Activated CD4-positive, alpha-beta T cell treated with anti-CD3 and anti-CD28 coated beads, Interleukin-2, amount 50 U/mL, for 1 hour (primary cell): ENCODE results near the gene SSR4.

Experiments used
- DNase-seq: peaks from one replicate; pipeline ENCODE4 v3.0.0-alpha.2; 2020

SSR4 gene

DNA sequence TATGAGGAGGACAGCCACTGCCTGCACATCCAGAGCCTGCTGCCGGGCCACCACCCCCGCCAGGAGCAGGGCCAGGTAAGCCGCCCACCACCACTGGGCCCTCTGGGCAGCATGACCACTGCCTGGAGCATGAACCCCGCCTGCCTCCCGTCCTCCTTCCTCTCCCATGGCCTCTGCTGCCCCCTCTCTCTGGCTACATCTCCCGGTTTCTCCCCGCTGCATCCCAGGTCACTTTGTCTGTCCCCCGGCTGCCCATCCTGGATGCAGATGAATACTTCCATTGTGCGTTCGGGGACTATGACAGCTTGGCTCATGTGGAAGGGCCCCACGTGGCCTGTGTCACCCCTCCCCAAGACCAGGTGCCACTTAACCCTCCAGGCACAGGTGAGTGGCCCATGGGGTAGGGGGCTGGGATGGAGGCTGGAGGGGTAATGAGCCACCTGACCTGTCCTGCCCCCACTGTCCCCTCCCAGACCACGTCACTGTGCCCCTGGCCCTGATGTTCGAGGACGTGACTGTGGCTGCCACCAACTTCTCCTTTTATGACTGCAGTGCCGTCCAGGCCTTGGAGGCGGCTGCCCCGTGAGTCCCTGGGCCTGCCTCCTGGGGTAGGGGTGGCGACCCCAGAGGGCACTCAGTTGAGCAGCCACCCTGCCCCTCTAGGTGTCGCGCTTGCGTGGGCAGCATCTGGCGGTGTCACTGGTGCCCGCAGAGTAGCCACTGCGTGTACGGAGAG, 24.4 kb upstream of the SSR4 start:
- no peak for DNase-seq

DNA sequence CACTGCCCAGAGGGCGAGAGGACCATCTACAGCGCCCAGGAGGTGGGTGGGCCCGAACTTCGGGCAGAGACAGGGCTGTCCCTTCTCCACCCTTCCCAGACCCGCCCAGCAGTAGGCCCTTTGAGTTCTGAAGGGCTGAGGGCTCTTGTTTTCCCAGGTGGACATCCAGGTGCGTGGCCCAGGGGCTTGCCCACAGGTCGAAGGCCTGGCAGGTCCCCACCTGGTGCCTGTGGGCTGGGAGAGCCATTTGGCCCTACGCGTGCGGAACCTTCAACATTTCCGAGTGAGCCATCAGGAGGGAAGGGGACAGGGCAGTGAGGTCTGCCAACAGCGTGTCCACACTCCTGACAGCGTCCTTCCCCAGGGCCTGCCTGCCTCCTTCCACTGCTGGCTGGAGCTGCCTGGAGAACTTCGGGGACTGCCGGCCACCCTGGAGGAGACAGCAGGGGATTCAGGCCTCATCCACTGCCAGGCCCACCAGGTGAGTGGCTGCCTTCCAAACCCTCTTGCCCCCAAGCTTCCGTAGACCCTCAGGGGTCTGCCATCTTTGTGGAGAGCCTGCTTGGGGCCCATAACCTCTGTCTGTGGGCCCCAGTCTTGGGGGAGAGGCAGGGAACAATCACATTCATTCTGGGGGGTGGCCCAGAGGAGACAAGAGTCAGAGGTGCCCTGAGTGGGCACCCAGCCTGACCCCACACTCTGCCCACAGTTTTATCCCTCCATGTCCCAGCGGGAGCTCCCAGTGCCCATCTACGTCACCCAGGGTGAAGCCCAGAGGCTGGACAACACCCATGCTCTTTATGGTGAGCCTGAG, 23.7 kb upstream of the SSR4 start:
- DNase-seq, result no peak

DNA sequence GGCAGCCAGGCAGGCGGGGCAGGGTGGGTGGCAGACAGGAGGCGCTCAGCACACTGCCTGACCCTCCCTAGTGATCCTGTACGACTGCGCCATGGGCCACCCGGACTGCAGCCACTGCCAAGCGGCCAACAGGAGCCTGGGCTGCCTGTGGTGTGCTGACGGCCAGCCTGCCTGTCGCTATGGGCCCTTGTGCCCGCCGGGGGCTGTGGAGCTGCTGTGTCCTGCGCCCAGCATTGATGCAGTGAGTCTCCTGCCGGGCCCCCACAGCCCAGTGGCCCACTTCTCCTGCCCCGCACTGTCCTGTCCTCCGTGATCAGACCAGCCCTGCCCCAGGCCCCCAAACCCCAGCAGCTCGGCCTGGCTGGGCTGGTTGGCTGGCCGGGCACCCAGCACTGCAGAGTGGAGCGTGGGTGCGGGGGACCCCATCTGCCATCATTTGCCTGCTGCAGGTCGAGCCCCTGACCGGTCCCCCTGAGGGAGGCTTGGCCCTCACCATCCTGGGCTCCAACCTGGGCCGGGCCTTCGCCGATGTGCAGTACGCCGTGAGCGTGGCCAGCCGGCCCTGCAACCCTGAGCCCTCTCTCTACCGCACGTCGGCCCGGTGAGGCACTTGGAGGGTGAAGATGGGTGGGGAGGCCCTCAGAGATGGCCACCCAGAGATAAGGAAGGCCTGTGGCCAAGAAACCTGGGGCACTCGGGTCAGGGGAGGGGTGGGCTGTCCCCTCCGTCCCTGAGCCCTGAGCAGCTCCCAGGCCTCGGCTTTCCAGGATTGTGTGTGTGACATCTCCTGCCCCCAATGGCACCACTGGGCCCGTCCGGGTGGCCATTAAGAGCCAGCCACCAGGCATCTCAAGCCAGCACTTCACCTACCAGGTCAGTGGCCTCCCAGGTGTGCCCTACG, 22.8 kb upstream of the SSR4 start:
- DNase-seq, result no peak

DNA sequence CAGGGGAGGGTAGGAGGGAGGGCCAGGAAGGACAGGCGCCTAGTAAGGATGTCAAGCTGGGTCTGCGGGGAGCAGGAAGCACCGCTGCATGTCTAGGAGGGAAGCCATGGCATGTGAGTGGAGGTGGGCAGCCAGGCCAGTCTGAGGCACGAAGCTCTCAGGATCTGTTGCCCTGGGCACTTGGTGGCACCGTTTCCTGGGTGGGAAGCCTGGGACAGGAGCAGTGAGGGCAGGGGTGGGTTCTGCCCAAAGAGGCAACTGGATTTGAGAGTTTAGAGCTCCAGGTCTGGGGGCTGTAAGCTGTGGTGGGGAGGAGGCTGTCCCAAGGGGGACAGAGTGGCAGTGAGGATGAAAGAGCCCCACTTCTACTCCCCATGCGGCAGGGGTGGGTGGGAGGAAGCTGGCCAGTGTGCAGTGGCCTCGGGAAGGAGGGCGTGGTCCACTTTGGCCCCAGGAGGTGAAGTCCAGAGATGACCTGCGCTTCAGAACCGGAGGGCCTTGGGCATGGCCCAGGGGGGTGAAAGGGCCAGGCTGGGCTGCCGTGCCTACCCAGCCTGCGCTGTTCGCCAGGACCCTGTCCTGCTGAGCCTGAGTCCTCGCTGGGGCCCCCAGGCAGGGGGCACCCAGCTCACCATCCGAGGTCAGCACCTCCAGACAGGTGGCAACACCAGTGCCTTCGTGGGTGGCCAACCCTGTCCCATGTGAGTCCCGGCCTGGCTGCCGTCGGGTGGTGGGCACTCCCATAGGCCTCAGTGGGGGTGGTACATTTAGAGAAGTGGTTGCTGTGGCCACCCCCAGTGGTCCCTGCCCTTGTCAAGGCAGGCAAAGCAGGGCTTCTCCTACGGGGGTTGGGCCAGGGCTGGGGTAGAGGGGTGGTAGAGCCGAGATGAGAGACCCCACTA, 21.9 kb upstream of the SSR4 start:
- DNase-seq, result no peak

DNA sequence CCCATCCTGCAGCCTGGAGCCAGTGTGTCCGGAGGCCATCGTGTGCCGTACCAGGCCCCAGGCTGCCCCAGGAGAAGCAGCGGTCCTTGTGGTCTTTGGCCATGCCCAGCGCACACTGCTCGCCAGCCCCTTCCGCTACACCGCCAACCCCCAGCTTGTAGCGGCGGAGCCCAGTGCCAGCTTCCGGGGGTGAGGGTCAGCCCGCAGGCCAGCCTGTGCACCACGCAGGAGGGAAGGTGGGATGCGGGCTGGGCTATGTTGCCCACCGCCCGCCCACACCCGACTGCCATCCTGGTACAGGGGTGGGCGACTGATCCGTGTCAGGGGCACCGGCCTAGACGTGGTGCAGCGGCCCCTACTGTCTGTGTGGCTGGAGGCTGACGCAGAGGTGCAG, 21.3 kb upstream of the SSR4 start:
- no peak for DNase-seq

DNA sequence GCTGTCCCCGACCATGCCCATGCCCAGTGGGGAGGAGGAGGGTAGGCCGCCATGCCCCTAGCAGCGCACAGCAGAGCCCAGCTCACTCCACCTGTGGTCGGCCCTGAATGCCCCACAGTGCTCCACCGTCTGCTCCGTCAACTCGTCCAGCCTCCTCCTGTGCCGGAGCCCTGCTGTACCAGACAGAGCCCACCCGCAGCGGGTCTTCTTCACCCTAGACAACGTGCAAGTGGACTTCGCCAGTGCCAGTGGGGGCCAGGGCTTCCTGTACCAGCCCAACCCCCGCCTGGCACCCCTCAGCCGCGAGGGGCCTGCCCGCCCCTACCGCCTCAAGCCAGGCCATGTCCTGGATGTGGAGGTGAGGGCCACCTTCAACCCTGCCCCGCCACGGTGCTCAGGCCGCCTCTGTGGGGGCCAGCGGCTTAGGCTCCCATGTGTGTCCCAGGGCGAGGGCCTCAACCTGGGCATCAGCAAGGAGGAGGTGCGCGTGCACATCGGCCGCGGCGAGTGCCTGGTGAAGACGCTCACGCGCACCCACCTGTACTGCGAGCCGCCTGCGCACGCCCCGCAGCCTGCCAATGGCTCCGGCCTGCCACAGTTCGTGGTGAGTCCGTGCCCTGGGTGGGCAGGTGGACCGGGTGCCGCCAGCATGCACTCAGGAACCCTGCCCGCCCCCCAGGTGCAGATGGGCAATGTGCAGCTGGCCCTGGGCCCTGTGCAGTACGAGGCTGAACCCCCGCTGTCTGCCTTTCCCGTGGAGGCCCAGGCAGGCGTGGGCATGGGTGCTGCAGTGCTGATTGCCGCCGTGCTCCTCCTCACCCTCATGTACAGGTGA, 20.5 kb upstream of the SSR4 start:
- DNase-seq, result no peak

DNA sequence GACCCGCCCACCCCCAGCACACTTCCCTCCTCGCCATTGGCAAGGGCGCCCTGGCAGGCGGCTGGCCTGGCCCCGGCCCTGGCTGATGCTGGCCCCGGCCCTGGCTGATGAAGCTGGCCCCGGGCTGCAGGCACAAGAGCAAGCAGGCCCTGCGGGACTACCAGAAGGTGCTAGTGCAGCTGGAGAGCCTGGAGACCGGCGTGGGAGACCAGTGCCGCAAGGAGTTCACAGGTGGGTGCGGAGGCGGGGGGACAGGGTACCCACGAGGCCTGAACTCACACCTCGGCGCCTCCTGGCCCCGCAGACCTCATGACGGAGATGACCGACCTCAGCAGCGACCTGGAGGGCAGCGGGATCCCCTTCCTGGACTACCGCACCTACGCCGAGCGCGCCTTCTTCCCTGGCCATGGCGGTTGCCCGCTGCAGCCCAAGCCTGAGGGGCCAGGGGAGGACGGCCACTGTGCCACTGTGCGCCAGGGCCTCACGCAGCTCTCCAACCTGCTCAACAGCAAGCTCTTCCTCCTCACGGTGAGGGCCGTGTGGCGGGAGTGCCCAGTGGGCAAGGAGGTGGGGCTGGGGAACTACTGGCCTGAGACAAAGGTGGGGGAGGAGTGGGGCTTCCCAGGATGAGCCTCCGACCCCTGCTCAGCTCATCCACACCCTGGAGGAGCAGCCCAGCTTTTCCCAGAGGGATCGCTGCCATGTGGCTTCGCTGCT, 19.7 kb upstream of the SSR4 start:
- DNase-seq, result no peak

DNA sequence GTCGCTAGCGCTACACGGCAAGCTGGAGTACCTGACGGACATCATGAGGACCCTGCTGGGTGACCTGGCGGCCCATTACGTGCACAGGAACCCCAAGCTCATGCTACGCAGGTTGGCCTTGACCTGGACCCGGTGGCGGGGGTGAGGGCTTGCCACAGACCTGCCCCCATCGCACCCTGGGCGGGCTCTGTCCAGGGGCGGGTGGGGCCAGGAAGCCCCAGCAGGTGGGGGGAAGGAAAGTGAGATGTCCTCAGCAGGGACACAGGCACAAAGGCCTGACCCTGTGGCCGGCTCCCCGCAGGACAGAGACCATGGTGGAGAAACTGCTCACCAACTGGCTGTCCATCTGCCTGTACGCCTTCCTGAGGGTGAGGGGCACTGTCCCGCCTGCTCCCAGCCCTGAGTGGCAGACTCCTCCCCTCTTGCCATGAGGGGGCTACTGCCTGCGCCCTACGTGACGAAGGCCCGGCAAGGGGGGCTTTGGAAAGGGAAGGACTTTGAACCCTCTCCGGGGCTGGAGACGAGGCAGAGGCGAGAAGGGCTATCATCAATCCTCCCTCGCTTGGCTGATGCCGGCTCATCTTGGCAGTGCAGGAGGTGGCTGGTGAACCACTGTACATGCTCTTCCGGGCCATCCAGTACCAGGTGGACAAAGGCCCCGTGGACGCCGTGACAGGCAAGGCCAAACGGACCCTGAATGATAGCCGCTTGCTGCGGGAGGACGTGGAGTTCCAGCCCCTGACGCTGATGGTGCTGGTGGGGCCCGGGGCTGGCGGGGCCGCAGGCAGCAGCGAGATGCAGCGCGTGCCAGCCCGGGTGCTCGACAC, 19.0 kb upstream of the SSR4 start:
- no peak for DNase-seq

DNA sequence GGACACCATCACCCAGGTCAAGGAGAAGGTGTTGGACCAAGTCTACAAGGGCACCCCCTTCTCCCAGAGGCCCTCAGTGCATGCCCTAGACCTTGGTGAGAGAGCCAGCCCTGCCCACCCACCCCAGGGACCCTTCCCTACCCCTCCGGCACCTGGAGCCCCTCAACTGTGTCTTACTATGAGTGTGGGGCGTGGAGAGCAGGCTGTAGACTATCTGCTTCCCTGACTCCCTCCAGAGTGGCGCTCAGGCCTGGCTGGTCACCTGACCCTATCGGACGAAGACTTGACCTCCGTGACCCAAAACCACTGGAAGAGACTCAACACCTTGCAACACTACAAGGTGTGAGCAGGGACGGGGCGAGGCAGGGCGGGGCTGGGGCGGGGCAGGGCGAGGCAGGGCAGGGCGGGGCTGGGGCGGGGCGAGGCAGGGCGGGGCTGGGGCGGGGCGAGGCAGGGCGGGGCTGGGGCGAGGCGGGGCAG, 18.3 kb upstream of the SSR4 start:
- DNase-seq, result no peak

DNA sequence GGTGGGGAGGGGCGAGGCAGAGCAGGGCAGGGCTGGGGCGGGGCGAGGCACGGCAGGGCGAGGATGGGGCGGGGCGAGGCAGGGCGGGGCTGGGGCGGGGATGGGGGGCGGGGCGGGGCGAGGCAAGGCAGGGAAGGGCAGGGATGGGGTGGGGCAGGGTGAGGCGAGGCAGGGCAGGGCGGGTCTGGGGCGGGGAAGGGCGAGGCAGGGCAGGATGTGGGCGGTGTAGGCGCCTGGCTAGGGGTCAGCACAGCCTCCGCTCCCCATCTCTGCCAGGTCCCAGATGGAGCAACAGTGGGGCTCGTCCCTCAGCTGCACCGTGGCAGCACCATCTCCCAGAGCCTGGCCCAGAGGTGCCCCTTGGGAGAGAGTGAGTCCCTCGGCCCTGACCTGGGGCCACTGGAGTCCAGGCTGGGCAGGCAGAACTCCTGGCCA, 17.8 kb upstream of the SSR4 start:
- DNase-seq, result no peak

DNA sequence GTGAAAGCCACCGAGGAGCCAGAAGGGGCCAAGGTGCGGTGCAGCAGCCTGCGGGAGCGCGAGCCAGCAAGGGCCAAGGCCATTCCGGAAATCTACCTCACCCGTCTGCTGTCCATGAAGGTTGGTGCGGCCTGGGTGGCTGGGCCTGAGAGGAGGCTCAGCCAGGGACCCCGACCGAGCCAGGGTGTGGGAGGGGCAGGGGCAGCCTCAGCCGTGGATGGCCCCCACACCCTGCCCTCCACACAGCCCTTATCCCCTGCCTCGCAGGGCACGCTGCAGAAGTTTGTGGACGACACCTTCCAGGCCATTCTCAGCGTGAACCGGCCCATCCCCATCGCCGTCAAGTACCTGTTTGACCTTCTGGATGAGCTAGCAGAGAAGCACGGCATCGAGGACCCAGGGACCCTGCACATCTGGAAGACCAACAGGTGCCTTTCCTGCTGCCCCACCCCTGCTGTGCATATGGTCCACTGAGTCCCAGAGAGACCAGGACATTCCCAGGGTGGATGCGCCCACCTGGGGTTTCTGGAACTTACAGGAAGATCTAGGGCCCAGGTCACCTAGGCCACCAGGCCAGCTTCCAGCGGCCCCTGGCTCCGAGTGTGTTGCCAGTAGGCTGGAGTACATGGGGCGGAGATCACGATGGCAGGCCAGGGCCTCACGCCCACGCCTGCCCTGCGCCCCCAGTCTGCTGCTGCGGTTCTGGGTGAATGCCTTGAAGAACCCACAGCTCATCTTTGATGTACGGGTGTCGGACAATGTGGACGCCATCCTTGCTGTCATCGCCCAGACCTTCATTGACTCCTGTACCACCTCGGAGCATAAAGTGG, 17.0 kb upstream of the SSR4 start:
- DNase-seq, result no peak

DNA sequence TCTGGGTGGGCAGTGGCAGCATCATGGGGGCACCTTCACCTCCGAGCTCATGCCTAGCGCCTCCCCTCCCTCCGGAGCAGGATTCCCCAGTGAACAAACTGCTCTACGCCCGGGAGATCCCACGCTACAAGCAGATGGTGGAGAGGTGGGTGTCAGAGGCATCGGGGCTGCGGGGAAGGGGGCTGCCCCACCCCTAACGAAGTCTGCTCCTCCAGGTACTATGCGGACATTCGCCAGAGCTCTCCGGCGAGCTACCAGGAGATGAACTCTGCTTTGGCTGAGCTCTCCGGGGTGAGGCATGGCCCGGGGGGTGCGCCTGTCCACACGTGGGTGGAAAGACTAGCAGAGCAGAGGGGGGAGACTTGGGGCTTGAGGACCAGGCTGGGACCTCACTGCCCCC, 16.3 kb upstream of the SSR4 start:
- DNase-seq, result no peak

DNA sequence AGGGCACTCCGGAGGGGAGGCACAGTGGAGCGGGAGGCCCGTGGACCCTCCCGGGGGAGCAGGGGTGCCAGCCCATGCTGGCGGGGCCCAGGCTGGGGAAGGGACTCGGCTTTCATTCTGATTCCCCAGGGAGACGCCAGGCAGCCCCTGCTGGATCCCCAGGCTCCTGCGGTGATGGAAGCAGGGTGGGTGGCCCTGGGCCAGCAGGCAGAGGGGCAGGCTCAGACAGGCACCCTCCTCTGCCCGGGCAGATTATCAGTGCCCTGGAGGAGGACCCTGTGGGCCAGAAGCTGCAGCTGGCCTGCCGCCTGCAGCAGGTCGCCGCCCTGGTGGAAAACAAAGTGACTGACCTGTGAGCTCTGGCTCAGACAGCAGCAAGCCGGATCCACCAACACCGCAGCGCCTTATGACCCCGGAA, 15.8 kb upstream of the SSR4 start:
- no peak for DNase-seq

DNA sequence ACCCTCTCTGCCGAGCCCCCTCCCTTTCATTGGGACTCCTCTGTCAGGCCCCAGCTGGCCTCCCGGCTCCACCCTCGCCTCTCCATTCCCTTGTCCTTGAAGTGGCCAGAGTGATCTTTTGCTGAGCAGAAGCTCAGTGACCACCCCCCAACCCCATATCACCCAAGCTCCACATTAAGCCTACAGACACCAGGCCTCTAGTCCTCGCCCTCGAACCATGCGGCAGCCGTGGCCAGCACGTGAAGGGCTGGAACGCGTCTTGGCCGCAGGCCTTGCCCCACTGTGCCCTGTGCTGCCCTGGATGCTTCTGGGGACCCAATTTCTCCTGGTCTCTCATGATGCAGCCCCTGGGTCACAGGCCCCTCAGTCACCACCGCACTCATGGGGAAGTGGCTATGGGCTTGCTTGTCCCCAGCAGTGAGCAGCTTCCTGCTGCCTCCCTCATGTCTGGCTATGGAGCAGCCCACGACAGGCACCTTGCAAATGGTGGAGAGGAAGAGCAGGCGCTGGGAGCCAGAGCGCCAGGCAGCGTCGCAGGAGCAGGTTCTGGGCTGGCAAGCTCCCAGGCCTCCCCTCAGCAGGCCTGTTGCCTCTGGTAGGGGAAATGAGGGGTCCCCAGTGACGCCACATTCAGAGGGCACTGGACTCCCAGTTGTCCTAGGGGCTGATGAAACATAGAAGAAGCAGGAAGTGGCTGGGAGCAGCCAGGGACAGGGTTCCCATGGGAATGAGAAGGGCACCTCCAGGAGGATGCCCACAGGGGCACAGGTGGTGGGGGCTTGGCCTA, 14.4 kb upstream of the SSR4 start:
- no peak for DNase-seq

DNA sequence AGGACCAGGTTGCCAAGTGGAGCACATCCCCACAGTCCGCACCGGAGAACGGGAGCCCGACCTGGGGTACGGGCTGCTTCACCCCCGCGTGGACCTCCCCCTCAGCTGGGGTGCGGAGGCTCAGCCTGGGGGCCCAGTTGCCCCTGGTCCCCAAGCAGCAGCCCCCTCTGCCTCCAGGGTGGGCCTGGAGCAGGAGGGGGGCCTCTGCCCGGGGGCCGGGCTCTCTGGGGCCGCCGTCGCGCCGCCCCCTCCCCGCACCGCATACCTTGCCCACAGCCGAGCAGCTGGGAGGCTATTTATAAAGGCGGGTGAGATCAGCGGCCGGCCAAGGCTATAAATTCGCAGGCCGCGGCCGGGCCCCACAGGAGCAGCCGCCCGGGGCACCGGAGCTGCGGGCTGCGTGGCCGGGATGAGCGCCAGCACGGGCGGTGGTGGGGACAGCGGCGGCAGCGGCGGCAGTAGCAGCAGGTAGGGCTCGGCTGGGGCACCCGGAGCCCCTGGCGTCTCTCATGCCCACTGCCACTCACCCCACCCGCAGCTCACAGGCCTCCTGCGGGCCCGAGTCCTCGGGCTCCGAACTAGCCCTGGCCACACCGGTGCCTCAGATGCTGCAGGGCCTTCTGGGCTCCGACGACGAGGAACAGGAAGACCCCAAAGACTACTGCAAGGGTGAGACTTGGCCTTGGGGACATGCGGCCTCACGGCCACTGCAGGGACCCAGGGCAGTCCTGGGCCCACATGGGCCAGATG, 13.6 kb upstream of the SSR4 start, which contains the start of gene SRPK3:
Gene SRPK3 (plus strand): TSS at position 364 of the 750 bp plus-strand sequence. CDS start 46 bp downstream, at position 410.
- no peak for DNase-seq

DNA sequence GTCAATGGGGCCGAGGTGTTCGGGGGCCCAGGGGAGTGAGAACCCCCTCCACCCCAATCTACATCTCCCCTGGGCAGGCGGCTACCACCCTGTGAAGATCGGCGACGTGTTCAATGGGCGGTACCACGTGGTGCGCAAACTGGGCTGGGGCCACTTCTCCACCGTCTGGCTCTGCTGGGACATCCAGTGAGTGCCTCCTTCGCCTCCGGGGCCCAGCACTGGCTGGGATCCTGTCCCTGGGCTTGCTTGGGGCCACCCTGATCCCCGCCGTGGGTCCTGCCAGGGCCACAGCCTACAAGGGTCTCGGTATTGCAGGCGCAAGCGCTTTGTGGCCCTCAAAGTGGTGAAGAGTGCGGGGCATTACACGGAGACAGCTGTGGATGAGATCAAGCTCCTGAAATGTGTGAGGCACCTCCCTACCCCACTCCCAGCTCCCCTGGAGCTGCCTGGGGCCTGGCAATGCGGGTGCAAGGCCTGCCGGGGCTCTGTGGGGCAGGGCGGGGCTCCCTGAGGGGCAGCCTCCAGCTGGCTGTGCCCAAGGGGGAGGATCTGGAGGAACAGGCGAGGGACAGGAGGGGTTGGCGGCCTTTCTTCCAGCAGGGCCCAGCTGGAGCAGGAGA, 12.9 kb upstream of the SSR4 start:
- no peak for DNase-seq
